ENCODE measurements around the gene WWOX. TPM values are rescaled to one million over a fixed set of nuclear protein-coding genes. Genes with fewer than 3 reads are reported as not detected.

WWOX gene
- total RNA-seq, 5 donors from 2014 or later (not counting 1 experiment from before 2014, with no cell fraction given), result 21.2 to 26.0 (median 22.6) TPM

DNA sequence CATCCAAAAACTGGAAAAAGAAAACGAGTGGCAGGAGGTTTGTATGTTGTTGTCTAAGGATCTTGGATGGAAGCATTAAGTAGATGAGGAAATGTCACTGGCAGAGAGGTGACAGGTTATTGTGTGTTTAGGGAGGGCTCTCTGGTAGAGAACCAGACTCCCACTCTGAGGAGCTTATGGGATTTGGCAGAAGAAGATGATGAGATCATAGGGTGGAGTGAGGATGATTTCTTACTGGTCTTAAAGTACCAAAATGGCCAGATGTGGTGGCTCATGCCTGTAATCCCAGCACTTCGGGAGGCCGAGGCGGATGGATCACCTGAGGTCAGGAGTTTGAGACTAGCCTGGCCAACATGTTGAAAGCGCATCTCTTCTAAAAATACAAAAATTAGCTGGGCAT is 9.0 kb downstream of the WWOX start:
- no peaks in the 10 kb centered on the region for H3K27me3 Mint-ChIP-seq
- H3K4me1 Mint-ChIP-seq, result peaks cover 3 to 5% (median 3%) of the 10 kb centered on the region in 3 donors

DNA sequence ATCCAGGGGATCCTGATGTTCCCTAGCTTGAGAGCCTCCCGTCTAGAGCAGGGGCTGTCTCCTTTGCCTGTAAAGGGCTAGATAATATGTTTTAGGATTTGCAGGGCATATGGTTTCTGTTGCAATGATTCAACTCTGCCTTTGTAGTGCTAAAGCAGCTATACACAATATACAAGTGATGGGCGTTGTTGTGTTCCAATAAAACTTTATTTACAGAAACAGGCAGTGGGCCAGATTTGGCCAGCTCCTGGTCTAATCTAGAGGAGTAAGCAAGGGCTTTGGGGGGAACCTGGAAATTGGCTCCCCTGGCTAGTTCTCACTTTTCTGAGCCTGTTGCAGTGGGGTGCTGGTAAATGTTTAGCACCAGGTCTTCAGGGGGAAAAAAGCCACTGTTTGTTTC is 13.8 kb downstream of the WWOX start:
- no peaks in the 10 kb centered on the region for H3K9me3 ChIP-seq
- no peak overlapping the region for H3K4me3 ChIP-seq (ENCODE audit: control insufficient read depth in 1 of 2, extremely low read depth in 1 of 2, low read length in 1 of 2)
- H3K36me3 Mint-ChIP-seq, result peaks cover 51% of the 10 kb centered on the region
- ChIA-PET POLR2A (no interaction called here), CTCF (no interaction called here)
- H3K27me3 ChIP-seq (replicated peaks in 1 of 2; ENCODE audit: control insufficient read depth in 2 of 2, extremely low read depth in 1 of 2, insufficient read depth in 2 of 2, low read length in 1 of 2), result no peaks in the 10 kb centered on the region
- WGBS (ENCODE audit: insufficient coverage), result no CpG with 5 or more reads among the region's 2 CpGs
- no peak overlapping the region for H3K27ac Mint-ChIP-seq
- H3K4me3 Mint-ChIP-seq, result no peak overlapping the region
- peaks cover 17 to 22% of the 10 kb centered on the region in 2 donors for H3K36me3 ChIP-seq (ENCODE audit: control insufficient read depth in 2 of 2, extremely low read depth in 1 of 2, insufficient read depth in 1 of 2, low read length in 1 of 2)
- no peak overlapping the region for H3K27ac ChIP-seq (ENCODE audit: low read length)
- ATAC-seq (replicated peaks in 1 of 4) (no peak), DNase-seq (no peak)
- no peaks in the 10 kb centered on the region for H3K27me3 Mint-ChIP-seq
- no peaks in the 10 kb centered on the region for H3K4me1 ChIP-seq (ENCODE audit: control insufficient read depth in 1 of 2, extremely low read depth in 1 of 2, insufficient read depth in 2 of 2, low read length in 2 of 2)
- H3K4me1 Mint-ChIP-seq, result no peaks in the 10 kb centered on the region
- no peaks in the 10 kb centered on the region for H3K9me3 Mint-ChIP-seq

More for the DNA sequence above, 9.0 kb downstream of the WWOX start:
- Histone ChIP-seq H3K9me3 (no peaks in the 10 kb centered on the region), H3K27me3 (replicated peaks in 1 of 2; ENCODE audit: control insufficient read depth in 2 of 2, extremely low read depth in 1 of 2, insufficient read depth in 2 of 2, low read length in 1 of 2) (no peaks in the 10 kb centered on the region), H3K36me3 (ENCODE audit: control insufficient read depth in 2 of 2, extremely low read depth in 1 of 2, insufficient read depth in 1 of 2, low read length in 1 of 2) (peaks cover 8 to 18% of the 10 kb centered on the region in 2 donors), H3K4me1 (ENCODE audit: control insufficient read depth in 1 of 2, extremely low read depth in 1 of 2, insufficient read depth in 2 of 2, low read length in 2 of 2) (no peaks in the 10 kb centered on the region), H3K4me3 (ENCODE audit: control insufficient read depth in 1 of 2, extremely low read depth in 1 of 2, low read length in 1 of 2) (no peak overlapping the region), H3K27ac (ENCODE audit: low read length) (no peak overlapping the region)
- Mint-ChIP-seq H3K4me3 (no peak overlapping the region), H3K27ac (no peak overlapping the region), H3K9me3 (no peaks in the 10 kb centered on the region), H3K36me3 (peaks cover 38% of the 10 kb centered on the region)
- CTCF ChIA-PET, result no interaction called here
- DNase-seq (no peak), ATAC-seq (replicated peaks in 1 of 4) (no peak)
- 96% methylated on average over 4 of the region's 5 CpGs for WGBS (ENCODE audit: insufficient coverage)
- POLR2A ChIA-PET, result no interaction called here

DNA sequence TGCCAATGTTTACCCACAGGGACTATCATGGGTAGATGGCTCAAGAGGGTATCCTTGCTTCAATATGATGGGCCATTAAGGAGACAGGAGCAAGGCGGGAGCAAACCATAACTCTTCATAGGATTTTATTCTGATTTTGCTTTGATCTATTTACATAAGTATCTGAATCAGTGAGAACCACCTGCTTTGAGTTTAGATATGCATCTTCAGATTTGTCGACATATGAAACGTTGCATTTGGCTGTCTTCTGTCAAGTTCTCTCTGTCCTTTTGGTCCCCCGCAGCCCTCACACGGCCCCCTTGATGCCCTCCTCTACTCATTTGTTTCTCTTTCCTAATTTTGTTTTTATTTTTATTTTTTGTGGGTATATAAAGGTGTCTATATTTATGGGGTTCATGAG is 16.2 kb downstream of the WWOX start:
- no peaks in the 10 kb centered on the region for H3K4me1 ChIP-seq (ENCODE audit: control insufficient read depth in 1 of 2, extremely low read depth in 1 of 2, insufficient read depth in 2 of 2, low read length in 2 of 2)

DNA sequence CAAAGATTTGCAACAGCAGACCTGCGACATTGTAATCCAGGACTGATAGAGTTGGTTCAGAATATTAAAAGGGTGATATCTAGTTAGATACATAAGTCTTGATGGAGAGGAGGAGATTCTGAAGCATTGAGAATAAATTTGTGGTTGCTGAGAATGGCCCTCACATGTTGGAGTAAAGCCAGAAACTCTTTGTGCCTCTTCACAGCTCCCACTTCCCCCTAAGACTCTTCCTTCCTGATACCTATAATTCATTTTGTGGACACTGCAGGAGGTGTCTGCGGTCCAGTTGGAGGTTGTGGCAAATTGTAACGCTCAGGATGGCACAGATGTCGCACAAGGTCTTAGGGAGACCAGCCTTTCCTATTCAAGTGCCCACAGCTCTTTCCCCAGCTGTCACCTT is 17.5 kb downstream of the WWOX start:
- Mint-ChIP-seq H3K27ac (no peak overlapping the region), H3K27me3 (no peaks in the 10 kb centered on the region), H3K4me3 (no peak overlapping the region), H3K36me3 (peaks cover 43% of the 10 kb centered on the region), H3K4me1 (no peaks in the 10 kb centered on the region), H3K9me3 (no peaks in the 10 kb centered on the region)
- Histone ChIP-seq H3K27ac (ENCODE audit: low read length) (no peak overlapping the region), H3K4me3 (ENCODE audit: control insufficient read depth in 1 of 2, extremely low read depth in 1 of 2, low read length in 1 of 2) (no peak overlapping the region), H3K4me1 (ENCODE audit: control insufficient read depth in 1 of 2, extremely low read depth in 1 of 2, insufficient read depth in 2 of 2, low read length in 2 of 2) (no peaks in the 10 kb centered on the region), H3K36me3 (ENCODE audit: control insufficient read depth in 2 of 2, extremely low read depth in 1 of 2, insufficient read depth in 1 of 2, low read length in 1 of 2) (peaks cover 12 to 32% of the 10 kb centered on the region in 2 donors), H3K27me3 (replicated peaks in 1 of 2; ENCODE audit: control insufficient read depth in 2 of 2, extremely low read depth in 1 of 2, insufficient read depth in 2 of 2, low read length in 1 of 2) (no peaks in the 10 kb centered on the region), H3K9me3 (no peaks in the 10 kb centered on the region)
- 100% methylated on average over 1 of the region's 4 CpGs for WGBS (ENCODE audit: insufficient coverage)
- ATAC-seq (replicated peaks in 1 of 4) (no peak), DNase-seq (no peak)
- CTCF ChIA-PET, result no interaction called here
- POLR2A ChIA-PET, result no interaction called here

More for the DNA sequence above, 16.2 kb downstream of the WWOX start:
- no peak for DNase-seq
- Mint-ChIP-seq H3K27ac (no peak overlapping the region), H3K4me3 (no peak overlapping the region), H3K36me3 (peaks cover 48% of the 10 kb centered on the region), H3K9me3 (no peaks in the 10 kb centered on the region), H3K4me1 (no peaks in the 10 kb centered on the region), H3K27me3 (no peaks in the 10 kb centered on the region)
- WGBS (ENCODE audit: insufficient coverage), result 100% methylated on average over 1 of the region's 5 CpGs
- no peaks in the 10 kb centered on the region for H3K27me3 ChIP-seq (replicated peaks in 1 of 2; ENCODE audit: control insufficient read depth in 2 of 2, extremely low read depth in 1 of 2, insufficient read depth in 2 of 2, low read length in 1 of 2)
- peaks cover 18 to 33% of the 10 kb centered on the region in 2 donors for H3K36me3 ChIP-seq (ENCODE audit: control insufficient read depth in 2 of 2, extremely low read depth in 1 of 2, insufficient read depth in 1 of 2, low read length in 1 of 2)
- no peak overlapping the region for H3K4me3 ChIP-seq (ENCODE audit: control insufficient read depth in 1 of 2, extremely low read depth in 1 of 2, low read length in 1 of 2)
- no peak overlapping the region for H3K27ac ChIP-seq (ENCODE audit: low read length)
- ChIA-PET POLR2A (interaction anchor here in 1 of 2 donors (0.6 kb wide), 1 partner anchor 1140 kb away, joined by 5 read pairs; no protein-coding TSS in a partner anchor), CTCF (no interaction called here)
- ATAC-seq (replicated peaks in 1 of 4), result no peak
- no peaks in the 10 kb centered on the region for H3K9me3 ChIP-seq

DNA sequence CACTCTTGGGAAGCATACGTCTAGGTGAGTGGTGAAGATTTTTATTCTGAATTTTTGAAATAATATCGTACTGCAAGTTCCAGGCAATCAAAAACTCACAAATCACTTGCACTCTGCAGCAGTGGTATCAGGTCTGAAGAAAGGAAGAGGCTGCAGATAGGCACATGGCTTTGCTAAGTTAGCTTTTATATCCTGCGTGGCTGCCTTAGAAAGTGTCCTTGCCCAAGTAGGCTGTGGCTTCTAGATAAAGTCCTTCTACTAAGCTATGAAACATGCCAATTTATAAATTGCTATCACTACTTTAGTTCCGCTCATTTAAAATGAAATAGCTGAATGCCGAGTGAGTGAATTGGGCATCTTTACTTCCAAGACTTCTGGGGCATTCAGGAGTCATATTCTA is 17.9 kb downstream of the WWOX start:
- CTCF ChIA-PET, result no interaction called here
- WGBS (ENCODE audit: insufficient coverage), result no CpG with 5 or more reads among the region's 5 CpGs
- no peaks in the 10 kb centered on the region for H3K4me1 Mint-ChIP-seq

DNA sequence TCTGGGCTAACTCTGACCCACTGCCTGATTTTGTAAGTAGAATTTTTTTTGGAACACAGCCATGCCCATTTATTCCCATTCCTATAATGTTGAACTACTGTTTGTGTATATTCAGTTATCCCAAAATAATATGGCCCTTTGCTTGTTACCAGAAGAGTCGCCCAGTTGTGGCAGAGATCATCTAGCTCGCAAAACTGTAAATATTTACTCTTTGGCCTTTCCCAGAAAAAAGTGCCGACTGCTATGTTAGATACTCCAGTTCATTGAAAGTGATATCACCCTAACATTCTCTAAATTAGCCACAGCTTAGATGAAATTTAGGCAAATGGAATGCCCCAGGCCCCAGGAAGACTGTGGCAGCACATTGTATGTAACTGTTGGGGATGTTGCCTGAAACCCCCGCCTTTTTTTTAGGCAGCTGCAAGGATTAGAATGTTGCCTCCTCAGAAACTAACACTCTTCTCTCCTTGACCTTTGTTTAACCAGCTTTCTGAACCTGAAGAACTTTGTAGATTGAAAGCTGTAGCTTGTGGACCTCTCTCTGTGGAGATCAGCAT is 19.1 kb downstream of the WWOX start:
- Histone ChIP-seq H3K4me3 (ENCODE audit: control insufficient read depth in 1 of 2, extremely low read depth in 1 of 2, low read length in 1 of 2) (no peak overlapping the region), H3K36me3 (ENCODE audit: control insufficient read depth in 2 of 2, extremely low read depth in 1 of 2, insufficient read depth in 1 of 2, low read length in 1 of 2) (peaks cover 8 to 27% of the 10 kb centered on the region in 2 donors), H3K9me3 (no peaks in the 10 kb centered on the region), H3K4me1 (ENCODE audit: control insufficient read depth in 1 of 2, extremely low read depth in 1 of 2, insufficient read depth in 2 of 2, low read length in 2 of 2) (no peaks in the 10 kb centered on the region), H3K27me3 (replicated peaks in 1 of 2; ENCODE audit: control insufficient read depth in 2 of 2, extremely low read depth in 1 of 2, insufficient read depth in 2 of 2, low read length in 1 of 2) (no peaks in the 10 kb centered on the region), H3K27ac (ENCODE audit: low read length) (no peak overlapping the region)
- Mint-ChIP-seq H3K4me1 (peaks cover 3 to 6% (median 3%) of the 10 kb centered on the region in 3 donors), H3K4me3 (no peak overlapping the region), H3K27me3 (no peaks in the 10 kb centered on the region), H3K9me3 (no peaks in the 10 kb centered on the region), H3K27ac (no peak overlapping the region), H3K36me3 (peaks cover 30% of the 10 kb centered on the region)
- ATAC-seq (replicated peaks in 1 of 4), result no peak
- DNase-seq, result no peak
- POLR2A ChIA-PET, result no interaction called here
- WGBS (ENCODE audit: insufficient coverage), result 94% methylated on average over 2 of the region's 4 CpGs
- CTCF ChIA-PET, result interaction anchor here (0.5 to 0.6 kb wide), 2 partner anchors 948 to 1139 kb away, joined by 3 to 5 read pairs; no protein-coding TSS in a partner anchor

More for the DNA sequence above, 17.9 kb downstream of the WWOX start:
- Mint-ChIP-seq H3K27ac (no peak overlapping the region), H3K36me3 (peaks cover 39% of the 10 kb centered on the region), H3K4me3 (no peak overlapping the region), H3K27me3 (no peaks in the 10 kb centered on the region), H3K9me3 (no peaks in the 10 kb centered on the region)
- Histone ChIP-seq H3K4me3 (ENCODE audit: control insufficient read depth in 1 of 2, extremely low read depth in 1 of 2, low read length in 1 of 2) (no peak overlapping the region), H3K9me3 (no peaks in the 10 kb centered on the region), H3K4me1 (ENCODE audit: control insufficient read depth in 1 of 2, extremely low read depth in 1 of 2, insufficient read depth in 2 of 2, low read length in 2 of 2) (no peaks in the 10 kb centered on the region), H3K27me3 (replicated peaks in 1 of 2; ENCODE audit: control insufficient read depth in 2 of 2, extremely low read depth in 1 of 2, insufficient read depth in 2 of 2, low read length in 1 of 2) (no peaks in the 10 kb centered on the region), H3K36me3 (ENCODE audit: control insufficient read depth in 2 of 2, extremely low read depth in 1 of 2, insufficient read depth in 1 of 2, low read length in 1 of 2) (peaks cover 9 to 32% of the 10 kb centered on the region in 2 donors), H3K27ac (ENCODE audit: low read length) (no peak overlapping the region)
- DNase-seq, result no peak
- POLR2A ChIA-PET, result no interaction called here
- no peak for ATAC-seq (replicated peaks in 1 of 4)
